ENCODE measurements around the gene ENO1. TPM values are rescaled to one million over a fixed set of nuclear protein-coding genes. Genes with fewer than 3 reads are reported as not detected.
"Not testable (repeated sequence)": the region's sequence is repeated elsewhere in the genome, so short reads cannot be mapped to it uniquely, and the experiment has no call there.

ENO1 gene
- total and polyA plus RNA-seq, 10 of the 15 experiments (the other 5 are each of a cell fraction or from before 2014, with no cell fraction given): 1,850 to 4,219 (median 2,331) TPM

DNA sequence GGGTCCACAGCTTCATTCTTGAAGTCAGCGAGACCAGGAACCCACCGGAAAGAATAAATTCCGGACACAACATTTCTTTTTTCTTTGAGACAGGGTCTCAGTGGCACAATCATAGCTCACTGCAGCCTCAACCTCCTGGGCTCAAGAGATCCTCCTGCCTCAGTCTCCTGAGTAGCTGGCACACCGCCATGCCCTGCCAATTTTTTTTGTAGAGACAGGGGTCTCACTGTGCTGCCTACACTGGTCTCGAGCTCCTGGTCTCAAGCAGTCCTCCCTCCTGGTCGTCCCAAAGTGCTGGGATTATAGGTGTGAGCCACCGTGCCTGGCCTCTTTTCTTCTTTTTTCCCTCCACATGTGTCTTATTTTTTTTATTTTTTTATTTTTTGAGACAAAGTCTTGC is 20.6 kb upstream of the ENO1 start (continued):
- TF ChIP-seq, protein P1, sequence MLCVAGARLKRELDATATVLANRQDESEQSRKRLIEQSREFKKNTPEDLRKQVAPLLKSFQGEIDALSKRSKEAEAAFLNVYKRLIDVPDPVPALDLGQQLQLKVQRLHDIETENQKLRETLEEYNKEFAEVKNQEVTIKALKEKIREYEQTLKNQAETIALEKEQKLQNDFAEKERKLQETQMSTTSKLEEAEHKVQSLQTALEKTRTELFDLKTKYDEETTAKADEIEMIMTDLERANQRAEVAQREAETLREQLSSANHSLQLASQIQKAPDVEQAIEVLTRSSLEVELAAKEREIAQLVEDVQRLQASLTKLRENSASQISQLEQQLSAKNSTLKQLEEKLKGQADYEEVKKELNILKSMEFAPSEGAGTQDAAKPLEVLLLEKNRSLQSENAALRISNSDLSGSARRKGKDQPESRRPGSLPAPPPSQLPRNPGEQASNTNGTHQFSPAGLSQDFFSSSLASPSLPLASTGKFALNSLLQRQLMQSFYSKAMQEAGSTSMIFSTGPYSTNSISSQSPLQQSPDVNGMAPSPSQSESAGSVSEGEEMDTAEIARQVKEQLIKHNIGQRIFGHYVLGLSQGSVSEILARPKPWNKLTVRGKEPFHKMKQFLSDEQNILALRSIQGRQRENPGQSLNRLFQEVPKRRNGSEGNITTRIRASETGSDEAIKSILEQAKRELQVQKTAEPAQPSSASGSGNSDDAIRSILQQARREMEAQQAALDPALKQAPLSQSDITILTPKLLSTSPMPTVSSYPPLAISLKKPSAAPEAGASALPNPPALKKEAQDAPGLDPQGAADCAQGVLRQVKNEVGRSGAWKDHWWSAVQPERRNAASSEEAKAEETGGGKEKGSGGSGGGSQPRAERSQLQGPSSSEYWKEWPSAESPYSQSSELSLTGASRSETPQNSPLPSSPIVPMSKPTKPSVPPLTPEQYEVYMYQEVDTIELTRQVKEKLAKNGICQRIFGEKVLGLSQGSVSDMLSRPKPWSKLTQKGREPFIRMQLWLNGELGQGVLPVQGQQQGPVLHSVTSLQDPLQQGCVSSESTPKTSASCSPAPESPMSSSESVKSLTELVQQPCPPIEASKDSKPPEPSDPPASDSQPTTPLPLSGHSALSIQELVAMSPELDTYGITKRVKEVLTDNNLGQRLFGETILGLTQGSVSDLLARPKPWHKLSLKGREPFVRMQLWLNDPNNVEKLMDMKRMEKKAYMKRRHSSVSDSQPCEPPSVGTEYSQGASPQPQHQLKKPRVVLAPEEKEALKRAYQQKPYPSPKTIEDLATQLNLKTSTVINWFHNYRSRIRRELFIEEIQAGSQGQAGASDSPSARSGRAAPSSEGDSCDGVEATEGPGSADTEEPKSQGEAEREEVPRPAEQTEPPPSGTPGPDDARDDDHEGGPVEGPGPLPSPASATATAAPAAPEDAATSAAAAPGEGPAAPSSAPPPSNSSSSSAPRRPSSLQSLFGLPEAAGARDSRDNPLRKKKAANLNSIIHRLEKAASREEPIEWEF (IDR thresholded peaks at IDR 0.05; ENCODE audit: insufficient replicate concordance, low read depth, low read length): no peak
- TF ChIP-seq SIN3A (IDR thresholded peaks at IDR 0.05; ENCODE audit: low read depth, low read length): no peak

DNA sequence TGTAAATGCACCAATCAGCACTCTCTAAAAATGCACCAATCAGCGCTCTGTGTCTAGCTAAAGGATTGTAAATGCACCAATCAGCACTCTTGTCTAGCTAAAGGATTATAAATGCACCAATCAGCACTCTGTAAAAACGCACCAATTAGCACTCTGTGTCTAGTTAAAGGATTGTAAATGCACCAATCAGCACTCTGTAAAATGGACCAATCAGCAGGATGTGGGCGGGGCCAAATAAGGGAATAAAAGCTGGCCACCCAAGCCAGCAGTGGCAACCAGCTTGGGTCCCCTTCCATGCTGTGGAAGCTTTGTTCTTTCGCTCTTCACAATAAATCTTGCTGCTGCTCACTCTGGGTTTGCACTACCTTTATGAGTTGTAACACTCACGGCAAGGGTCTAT is 19.9 kb upstream of the ENO1 start:
- H2AFZ ChIP-seq (ENCODE audit: control insufficient read depth, low read depth, low read length); H3K9me3 ChIP-seq (replicated peaks; ENCODE audit: control insufficient read depth, insufficient read depth, low read length); H3K27ac ChIP-seq (ENCODE audit: control insufficient read depth, insufficient read depth); in situ Hi-C loops (cut with MboI); H3K36me3 ChIP-seq (ENCODE audit: control insufficient read depth in 2 of 2, insufficient read depth in 2 of 2, low read length in 1 of 2); H3K79me2 ChIP-seq (ENCODE audit: control insufficient read depth, insufficient read depth, low read length); RAD21 ChIA-PET (ENCODE audit: unreplicated experiment); FAIRE-seq; H3K4me2 ChIP-seq (ENCODE audit: control insufficient read depth, insufficient read depth); H3K4me1 ChIP-seq (ENCODE audit: control insufficient read depth, insufficient read depth, low read length); H3K27me3 ChIP-seq (replicated peaks in 1 of 2; ENCODE audit: control insufficient read depth in 2 of 2, insufficient read depth in 2 of 2, low read length in 1 of 2); H3K9ac ChIP-seq (ENCODE audit: control insufficient read depth, insufficient read depth, low read length); BruUV-seq (replicated peaks); intact Hi-C loops (cut with micrococcal nuclease; ENCODE audit: unreplicated experiment); H4K20me1 ChIP-seq (ENCODE audit: control insufficient read depth, insufficient read depth); POLR2A ChIA-PET; ATAC-seq; H3K4me3 ChIP-seq; DNase-seq (ENCODE audit: low read depth, low spot score): not testable (repeated sequence)
- SMC1A ChIA-PET (ENCODE audit: uncharacterized antibody, unreplicated experiment): interaction anchor here (1.1 kb wide), 2 partner anchors 16 to 26 kb away, joined by 3 to 8 read pairs; no protein-coding TSS in a partner anchor
- CTCF ChIA-PET: interaction anchor here (0.5 kb wide), 1 partner anchor 601 kb away, joined by 3 read pairs; no protein-coding TSS in a partner anchor
- peak; percentile 79 for TF ChIP-seq NFYB (IDR thresholded peaks at IDR 0.05; ENCODE audit: insufficient read depth, low read depth, low read length)
- 73% methylated on average over 5 of the region's 5 CpGs for WGBS (ENCODE audit: insufficient coverage, insufficient replicate concordance, low lambda C conversion rate, missing lambda C conversion rate)

DNA sequence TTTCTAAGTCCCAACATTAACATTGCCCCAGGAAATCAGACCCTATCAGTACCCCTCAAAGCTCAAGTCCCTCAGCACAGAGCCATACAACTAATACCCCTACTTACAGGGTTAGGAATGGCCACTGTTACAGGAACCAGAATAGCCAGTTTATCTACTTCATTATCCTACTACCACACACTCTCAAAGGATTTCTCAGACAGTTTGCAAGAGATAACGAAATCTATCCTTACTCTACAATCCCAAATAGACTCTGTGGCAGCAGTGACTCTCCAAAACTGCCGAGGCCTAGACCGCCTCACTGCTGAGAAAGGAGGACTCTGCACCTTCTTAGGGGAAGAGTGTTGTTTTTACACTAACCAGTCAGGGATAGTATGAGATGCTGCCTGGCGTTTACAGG is 19.0 kb upstream of the ENO1 start:
- H2AFZ ChIP-seq (ENCODE audit: control insufficient read depth, low read depth, low read length); H3K36me3 ChIP-seq (ENCODE audit: control insufficient read depth in 2 of 2, insufficient read depth in 2 of 2, low read length in 1 of 2); ATAC-seq; H4K20me1 ChIP-seq (ENCODE audit: control insufficient read depth, insufficient read depth); H3K79me2 ChIP-seq (ENCODE audit: control insufficient read depth, insufficient read depth, low read length); H3K27me3 ChIP-seq (replicated peaks in 1 of 2; ENCODE audit: control insufficient read depth in 2 of 2, insufficient read depth in 2 of 2, low read length in 1 of 2); H3K9me3 ChIP-seq (replicated peaks; ENCODE audit: control insufficient read depth, insufficient read depth, low read length); H3K4me2 ChIP-seq (ENCODE audit: control insufficient read depth, insufficient read depth); H3K27ac ChIP-seq (ENCODE audit: control insufficient read depth, insufficient read depth); CTCF ChIA-PET; H3K4me3 ChIP-seq; FAIRE-seq; BruUV-seq (replicated peaks); H3K9ac ChIP-seq (ENCODE audit: control insufficient read depth, insufficient read depth, low read length); in situ Hi-C loops (cut with MboI); POLR2A ChIA-PET; H3K4me1 ChIP-seq (ENCODE audit: control insufficient read depth, insufficient read depth, low read length); RAD21 ChIA-PET (ENCODE audit: unreplicated experiment); intact Hi-C loops (cut with micrococcal nuclease; ENCODE audit: unreplicated experiment); DNase-seq (ENCODE audit: low read depth, low spot score); SMC1A ChIA-PET (ENCODE audit: uncharacterized antibody, unreplicated experiment): not testable (repeated sequence)
- WGBS (ENCODE audit: insufficient coverage, insufficient replicate concordance, low lambda C conversion rate, missing lambda C conversion rate): 64% methylated on average over 4 of the region's 4 CpGs

DNA sequence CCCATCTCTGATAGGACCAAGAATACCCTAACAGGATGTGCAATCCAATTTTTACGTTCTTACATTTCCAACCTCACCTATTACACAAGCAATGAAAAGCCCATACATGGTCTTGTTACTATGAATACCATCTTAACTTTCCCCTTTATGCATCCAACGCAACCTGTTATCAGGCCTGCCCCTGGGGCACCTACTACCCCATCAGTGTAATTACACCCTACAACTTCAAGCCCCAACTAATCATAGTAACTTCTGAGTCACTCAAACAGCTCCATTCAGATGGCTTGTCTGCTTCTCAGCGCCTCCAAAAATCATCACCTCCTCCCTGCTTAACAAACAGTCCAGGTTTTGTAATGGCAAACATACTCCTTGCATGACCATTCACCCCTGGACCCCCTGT is 18.3 kb upstream of the ENO1 start:
- ATAC-seq; H2AFZ ChIP-seq (ENCODE audit: control insufficient read depth, low read depth, low read length); H3K27ac ChIP-seq (ENCODE audit: control insufficient read depth, insufficient read depth); H3K27me3 ChIP-seq (replicated peaks in 1 of 2; ENCODE audit: control insufficient read depth in 2 of 2, insufficient read depth in 2 of 2, low read length in 1 of 2); CTCF ChIA-PET; H3K79me2 ChIP-seq (ENCODE audit: control insufficient read depth, insufficient read depth, low read length); H3K4me1 ChIP-seq (ENCODE audit: control insufficient read depth, insufficient read depth, low read length); RAD21 ChIA-PET (ENCODE audit: unreplicated experiment); H3K4me2 ChIP-seq (ENCODE audit: control insufficient read depth, insufficient read depth); DNase-seq (ENCODE audit: low read depth, low spot score); in situ Hi-C loops (cut with MboI); H3K9me3 ChIP-seq (replicated peaks; ENCODE audit: control insufficient read depth, insufficient read depth, low read length); BruUV-seq (replicated peaks); H4K20me1 ChIP-seq (ENCODE audit: control insufficient read depth, insufficient read depth); POLR2A ChIA-PET; SMC1A ChIA-PET (ENCODE audit: uncharacterized antibody, unreplicated experiment); intact Hi-C loops (cut with micrococcal nuclease; ENCODE audit: unreplicated experiment); H3K36me3 ChIP-seq (ENCODE audit: control insufficient read depth in 2 of 2, insufficient read depth in 2 of 2, low read length in 1 of 2); FAIRE-seq; H3K9ac ChIP-seq (ENCODE audit: control insufficient read depth, insufficient read depth, low read length); H3K4me3 ChIP-seq: not testable (repeated sequence)
- 48% methylated on average over 3 of the region's 3 CpGs for WGBS (ENCODE audit: insufficient coverage, insufficient replicate concordance, low lambda C conversion rate, missing lambda C conversion rate)

All from GM12878 (cell line).